TTC549 (cell line): ENCODE measurements around the gene CD300C.
"Not testable (repeated sequence)": the region's sequence is repeated elsewhere in the genome, so short reads cannot be mapped to it uniquely, and the experiment has no call there.

Experiments
- FAIRE-seq: peaks from 2 replicates; lab custom pipeline; 2012; peaks lifted over from hg19 to GRCh38; lab: Jason Lieb, UNC

CD300C gene

DNA sequence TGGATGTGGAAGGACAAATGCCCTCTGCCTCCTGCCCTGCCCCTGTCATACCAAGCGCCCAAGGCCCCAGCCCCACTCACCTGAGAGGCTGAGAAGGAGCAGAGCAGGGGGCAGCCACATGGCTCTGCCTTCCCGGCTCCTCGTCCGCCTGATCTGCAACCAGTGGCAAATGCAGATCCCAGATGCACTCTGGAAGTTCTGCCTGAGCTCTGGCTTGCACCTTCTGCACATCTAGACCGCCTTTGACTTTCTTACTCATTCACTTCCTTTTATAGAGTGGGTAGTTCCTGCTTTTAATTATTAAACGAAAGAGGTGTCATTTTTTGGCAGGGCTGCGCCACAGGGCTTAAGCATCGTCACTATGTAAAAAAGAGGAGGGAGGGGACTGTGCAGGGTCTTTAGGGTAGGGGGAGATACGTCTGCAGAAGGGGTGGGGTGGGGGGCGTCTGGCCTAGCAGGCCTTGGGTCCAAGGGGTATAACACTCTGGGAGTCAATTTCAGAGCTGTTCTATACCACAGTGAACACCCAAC is 14.6 kb downstream of the CD300C start, which contains the start of gene CD300LB:
TSS of gene CD300LB (minus strand) at position 245 of the 531 bp plus-strand sequence. CDS start at position 120, 125 bp downstream.
- no peak for FAIRE-seq

DNA sequence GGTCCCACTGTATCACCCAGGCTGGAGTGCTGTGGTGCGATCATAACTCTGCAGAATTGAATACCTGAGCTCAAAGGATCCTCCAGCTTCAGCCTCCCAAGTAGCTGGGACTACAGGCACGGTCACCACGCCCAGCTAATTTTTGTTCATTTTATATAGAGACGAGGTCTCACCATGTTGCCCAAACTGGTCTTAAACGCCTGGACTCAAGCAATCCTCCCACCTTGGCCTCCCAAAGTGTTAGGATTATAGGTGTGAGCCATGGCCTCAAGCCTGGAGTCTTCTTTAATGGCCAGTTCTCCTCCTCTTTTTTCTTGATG is 15.1 kb downstream of the CD300C start:
- FAIRE-seq = no peak

DNA sequence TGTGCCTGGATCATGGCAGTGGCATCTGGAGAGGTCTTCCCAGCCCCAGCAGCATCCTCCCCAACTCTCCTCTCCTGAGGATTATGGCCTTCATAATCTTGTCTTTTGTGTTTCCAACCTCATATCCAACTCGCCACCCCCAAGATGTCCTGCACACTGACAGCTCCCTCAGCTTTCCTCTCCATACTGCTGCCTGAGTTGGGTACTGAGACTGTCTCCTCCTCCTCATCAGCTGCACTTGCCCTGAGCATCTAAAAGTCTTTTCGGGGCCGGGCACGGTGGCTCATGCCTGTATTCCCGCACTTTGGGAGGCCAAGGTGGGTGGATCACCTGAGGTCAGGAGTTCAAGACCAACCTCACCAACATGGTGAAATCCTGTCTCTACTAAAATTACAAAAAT is 16.7 kb downstream of the CD300C start:
- FAIRE-seq = no peak

DNA sequence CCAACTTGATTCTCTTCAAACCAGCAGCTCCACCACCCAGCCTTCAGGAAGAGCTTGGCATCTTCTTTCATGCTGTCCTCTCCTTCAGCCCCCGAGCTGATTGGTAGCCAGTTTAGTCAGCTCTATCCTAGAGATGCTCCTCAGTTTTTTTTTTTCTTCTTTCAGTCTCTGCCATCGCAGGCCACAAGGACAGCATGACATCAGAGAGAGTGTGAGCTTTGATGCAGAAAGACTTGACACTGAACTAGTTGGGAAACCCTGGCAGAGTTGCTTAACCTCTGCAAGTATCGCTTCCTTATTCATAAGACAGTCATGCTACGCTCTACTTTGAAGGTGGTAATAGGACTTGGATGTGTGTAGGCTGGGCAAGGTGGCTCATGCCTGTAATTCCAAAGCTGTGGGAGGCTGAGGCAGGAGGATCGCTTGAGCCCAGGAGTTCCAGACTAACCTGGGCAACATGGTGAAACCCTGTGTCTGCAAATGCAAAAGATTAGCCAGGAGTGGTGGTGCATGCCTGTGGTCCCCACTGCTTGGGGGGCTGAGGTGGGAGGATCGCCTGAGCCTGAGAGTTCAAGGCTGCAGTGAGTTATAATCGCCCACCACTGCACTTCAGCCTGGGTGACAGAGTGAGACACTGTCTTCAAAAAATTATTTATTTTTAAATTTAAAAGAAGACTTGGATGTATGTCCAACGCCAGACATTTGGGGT is 17.3 kb downstream of the CD300C start:
- no peak for FAIRE-seq

DNA sequence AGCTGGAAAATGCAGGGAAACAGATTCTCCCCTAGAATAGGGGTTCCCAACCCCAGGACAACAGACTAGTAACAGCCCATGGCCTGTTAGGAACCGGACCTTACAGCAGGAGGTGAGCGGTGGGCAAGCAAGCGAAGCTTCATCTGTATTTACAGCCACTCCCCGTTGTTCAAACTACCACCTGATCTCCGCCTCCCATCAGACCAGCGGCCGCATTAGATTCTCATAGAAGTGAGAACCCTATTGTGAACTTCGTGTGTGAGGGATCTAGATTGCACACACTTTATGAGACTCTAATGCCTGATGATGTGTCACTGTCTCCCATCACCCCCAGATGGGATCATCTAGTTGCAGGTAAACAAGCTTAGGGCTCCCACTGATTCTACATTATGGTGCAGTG is 18.2 kb downstream of the CD300C start:
- FAIRE-seq = no peak

DNA sequence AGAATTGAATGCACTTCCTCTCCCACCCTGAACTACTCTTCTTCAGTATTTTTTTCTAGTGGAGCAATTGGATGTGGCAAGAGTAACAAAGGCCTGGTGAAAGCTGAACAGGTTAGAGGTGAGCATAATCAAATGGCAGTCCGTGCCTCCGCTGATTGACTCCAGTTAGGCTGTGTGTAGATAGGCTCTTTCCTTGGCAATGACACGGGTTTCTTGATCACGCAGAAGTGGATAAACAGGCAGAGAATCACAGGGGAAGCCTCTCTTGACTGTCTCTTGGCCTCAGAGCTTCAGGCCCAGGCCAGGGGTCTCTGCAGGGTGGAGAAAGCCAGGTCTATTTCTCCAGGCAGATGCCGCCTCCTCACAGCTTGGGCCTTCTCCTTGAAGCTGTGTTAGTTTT is 18.8 kb downstream of the CD300C start:
- FAIRE-seq = no peak

DNA sequence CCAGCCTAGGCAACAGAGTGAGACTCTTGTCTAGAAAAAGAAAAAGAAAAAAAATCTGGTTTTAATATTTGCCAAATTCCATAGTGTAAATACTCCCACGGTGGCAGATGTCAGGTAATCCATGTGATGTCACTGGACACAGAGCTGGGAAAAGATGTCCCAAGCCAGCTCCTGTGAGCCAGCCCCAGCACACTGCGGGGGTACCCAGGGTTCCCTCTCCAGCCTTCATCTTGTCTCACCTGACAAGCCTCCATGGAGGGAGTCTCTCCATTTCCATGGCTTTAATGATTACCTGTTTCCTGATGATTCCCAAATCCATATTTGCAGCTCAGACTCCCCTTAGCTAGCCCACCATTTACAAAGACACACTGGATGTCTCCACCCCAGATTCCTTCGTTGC is 19.2 kb downstream of the CD300C start:
- no peak for FAIRE-seq

DNA sequence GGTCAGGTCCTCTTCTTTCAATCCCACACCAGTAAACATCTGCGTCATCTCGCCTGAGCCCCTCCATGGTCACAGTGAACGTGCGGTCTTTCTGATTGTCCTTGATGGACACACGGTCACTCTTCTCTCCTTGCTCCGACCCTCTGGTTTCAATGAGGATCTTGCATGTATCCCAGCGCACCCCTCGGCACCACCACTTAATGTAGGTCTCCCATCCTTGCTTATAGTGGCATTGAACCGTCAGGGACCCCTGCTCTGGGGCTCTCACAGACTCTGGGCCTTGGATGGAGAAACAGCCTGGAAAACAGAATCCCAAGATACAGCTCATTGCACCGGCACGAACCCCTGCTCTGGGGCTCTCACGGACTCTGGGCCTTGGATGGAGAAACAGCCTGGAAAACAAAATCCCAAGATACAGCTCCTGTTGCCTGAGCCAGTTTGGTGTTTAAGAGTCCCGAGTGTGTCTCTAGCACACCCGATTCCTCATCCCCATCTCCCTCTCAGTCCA is 20.1 kb downstream of the CD300C start:
- no peak for FAIRE-seq

DNA sequence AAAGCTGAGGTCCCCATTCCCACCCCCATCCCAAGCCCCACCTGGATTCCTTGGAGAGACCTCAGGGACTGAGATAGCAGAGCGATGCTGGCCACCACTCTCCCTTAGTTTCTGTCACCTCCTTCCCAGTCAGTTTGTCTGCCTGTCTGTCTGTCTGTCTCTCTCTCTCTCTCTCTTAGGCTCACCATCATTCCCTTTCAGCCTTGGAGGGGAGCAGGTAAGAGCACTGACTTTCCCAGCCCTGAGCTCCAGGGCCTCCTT is 20.5 kb downstream of the CD300C start:
- no peak for FAIRE-seq

DNA sequence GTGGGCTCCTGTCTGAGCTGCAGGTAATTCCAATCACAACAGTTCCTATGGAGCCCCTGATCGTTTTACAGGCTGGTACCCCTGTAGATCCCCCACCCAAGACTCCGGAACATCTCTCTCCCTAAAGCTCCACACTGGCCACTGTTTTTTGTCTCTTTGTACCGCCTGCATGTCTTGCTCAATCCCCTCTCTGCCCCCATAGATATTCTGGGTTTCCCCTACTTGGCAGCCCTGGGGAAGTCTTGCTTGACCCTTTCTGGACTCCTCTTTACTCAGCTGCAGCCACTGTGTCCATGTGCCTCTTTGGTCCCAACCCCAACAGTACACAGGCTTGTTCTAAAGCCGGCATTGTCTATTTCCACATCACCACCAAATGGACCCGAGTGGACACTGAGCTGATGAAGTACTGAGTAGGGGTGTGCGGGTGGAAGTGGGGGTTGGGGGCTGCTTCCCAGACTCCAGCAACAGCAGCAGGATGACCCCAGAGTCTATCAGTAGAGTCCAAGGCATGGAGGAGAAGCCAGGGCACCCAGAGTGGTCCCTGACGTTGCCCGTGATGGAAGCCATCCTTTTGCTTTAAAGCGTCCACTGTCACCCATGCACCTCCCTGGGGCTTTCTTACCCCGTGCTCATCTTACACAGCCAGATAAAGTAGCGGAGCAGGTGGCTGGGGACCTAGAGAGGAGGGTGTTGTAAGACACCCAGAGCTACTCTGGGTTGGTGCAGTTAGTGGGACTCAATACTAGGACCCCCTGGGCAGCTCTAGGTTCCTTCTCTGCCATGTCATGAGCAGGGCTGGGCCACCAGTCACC is 21.1 kb downstream of the CD300C start:
- FAIRE-seq = no peak

DNA sequence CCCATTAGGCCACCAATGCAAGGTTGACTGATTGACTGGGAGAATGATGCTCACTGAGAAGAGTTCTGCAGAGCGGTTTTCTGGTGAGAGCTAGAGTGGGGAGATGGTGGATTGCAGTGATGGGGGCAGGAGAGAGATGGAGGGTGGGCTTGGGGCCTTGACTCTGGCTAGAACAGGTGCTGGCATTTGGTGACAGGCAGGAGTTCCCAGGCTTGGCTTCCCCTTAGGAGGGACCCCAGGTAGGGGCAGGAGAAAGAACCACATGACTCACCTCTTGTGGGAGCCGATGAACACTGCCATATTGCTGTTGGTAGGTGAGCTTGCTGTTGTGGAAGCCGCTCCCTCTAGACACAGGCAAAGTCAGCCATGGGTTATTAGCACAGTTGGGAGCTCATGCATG is 22.6 kb downstream of the CD300C start:
- no peak for FAIRE-seq

DNA sequence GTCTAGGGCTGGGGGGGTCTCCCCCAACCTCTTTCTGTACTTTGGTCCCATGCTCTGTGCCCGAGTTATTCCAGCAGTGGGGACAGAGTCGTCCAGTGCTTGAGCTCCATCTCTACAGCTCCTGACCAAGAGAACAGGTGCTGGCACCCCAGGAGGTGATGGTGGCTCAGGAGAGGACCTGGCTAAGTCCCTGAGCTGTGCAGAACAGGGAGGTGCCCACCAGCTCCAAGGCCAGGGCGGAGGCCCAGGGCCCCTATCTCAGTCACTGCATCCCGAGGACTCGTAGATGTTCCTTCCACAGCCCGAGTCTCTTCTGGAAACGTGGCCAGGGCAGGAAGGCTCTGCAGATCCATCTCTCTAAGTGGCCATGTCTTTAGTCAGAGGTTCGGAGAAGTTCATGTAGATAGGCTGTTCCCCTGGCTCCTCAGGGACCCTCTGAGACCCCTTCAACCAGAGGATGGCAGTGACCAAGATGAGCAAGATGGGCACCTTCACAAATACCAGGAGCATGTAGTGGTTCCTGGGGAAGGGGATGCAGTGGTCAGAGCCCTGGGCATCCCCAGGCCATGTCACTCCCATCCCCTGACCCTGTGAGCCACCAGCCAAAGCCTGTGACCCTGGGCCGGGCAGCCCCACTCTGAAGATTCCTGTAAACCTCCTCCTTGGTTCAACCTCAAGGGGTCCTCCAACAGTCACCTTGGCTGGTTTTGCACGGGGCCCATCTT is 23.4 kb downstream of the CD300C start:
- no peak for FAIRE-seq

DNA sequence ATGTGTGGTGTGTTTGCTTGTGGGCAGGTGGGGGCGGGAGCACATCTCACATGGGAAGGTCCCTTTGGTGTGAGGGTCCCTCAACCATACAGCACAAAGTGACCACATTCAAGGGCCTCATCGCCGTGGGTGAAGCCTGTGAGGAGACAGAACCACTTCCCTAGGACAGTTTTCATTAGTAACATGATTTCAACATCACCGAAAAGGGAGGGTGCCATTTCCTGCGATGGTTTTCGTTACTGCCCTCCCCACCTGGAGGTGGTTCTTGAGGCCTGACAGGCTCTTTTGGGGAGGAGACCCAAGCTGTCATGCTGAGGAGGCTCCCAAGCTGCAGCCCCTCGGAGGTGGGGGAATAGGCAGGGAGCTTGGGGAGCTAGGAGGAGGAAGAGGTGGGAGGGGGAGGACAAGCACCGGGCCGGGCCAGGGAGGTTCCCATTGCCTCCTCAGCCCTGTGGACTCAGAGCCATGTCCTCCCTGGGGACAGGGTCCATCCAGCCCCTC is 24.2 kb downstream of the CD300C start:
- no peak for FAIRE-seq

DNA sequence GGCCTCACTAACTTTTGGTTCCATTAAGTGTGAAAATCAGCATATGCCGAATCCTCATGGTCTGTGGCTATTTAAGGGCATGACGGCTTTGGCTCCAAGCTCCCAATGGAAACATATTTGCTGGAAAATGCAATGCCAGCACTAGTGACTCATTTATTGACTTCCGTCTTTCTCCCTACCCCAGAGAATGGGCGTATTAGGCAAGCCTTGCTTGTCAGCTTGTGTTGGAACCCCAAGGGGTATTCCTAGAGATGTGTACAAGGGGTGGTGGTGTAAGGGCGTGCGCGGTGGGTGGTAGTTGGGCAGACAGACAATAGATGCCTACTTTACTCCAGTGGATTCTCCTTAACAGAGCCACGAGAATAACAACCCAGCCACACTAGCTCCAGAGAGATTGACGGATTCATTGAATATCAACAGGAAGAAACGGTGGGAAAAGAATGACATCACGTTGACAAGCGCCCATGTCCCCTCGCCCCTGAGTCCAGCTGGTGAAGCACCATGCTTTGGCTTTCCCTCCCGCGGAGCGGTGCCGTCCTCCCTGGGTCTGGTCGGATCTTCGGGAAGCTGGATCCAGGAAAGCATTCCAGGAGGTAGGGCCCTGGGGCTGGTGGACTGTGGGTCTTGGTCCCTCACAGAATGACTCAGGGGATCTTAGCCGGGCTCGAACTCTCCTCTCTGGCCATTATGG is 25.0 kb downstream of the CD300C start:
- no peak for FAIRE-seq

DNA sequence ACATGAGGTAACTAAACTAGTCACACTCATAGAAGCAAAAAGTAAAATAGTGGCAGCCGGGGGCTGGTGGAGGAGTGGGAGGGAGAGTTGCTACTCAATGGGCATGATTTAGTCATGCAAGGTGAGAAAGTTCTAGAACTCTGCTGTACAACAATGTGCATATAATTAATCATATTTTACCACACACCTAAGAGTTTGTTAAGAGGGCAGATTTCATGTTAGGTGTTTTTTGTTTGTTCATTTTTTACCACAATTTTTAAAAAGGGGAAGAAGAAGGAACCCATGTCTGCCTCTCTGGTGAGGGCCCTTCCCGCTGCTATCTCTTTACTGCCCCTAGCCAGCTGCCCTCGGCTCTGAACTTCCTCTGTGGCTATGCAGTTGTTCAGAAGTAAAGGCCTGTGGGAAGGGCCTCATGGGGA is 25.9 kb downstream of the CD300C start:
- FAIRE-seq = no peak

DNA sequence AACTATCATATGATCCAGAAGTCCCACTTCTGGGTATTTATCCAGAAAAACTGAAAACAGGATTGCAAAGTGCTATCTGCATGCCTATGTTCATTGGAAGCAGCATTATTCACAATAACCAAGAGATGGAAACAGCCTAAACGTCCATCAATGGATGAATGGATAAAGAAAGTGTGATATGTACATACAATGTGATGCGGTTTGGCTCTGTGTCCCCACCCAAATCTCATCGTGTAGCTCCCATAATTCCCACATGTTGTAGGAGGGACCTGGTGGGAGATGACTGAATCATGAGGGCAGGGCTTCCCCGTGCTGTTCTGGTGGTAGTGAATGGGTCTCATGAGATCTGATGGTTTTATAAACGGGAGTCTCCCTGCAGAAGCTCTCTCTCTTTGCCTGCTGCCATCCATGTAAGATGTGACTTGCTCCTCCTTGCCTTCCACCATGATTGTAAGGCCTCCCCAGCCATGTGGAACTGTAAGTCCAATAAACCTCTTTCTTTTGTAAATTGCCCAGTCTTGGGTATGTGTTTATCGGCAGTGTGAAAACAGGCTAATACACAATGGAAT is 27.4 kb downstream of the CD300C start:
- FAIRE-seq = not testable (repeated sequence)

DNA sequence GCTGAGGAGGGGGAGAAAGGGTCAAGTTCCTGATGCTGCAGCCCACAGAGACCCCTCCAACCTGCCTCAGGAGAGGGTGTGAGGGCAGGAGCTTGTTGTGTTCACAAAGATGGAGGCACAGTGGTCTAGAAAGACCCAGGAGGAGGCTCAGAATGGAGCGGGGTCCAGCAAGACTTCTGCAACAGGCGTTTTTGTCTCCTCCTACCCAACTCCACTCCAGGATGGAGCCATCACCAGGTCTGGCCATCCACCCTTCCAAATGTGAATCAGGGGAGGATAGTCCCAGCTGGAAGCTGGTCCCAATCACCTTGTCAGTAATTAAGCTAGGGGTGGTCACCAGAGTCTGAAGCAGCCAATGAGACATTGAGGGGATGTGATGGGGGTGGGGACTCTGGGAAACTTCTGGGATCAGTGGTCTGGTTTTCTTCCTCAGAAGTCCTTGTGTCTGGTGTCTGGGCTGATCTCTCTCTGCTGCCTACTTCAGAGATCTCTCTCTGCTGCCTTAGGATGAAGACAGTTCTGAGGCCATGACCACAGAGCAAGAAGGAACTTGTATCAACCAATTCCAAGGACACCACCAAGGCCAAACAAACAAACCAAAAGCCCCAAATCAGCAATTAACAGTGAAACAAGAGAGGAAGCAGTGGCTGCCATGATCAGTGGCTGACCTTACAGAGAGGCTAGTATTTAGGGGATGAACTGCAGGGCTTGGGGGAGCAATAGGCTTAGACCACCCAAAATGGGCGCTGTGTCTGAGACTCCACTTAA is 29.2 kb downstream of the CD300C start:
- no peak for FAIRE-seq

DNA sequence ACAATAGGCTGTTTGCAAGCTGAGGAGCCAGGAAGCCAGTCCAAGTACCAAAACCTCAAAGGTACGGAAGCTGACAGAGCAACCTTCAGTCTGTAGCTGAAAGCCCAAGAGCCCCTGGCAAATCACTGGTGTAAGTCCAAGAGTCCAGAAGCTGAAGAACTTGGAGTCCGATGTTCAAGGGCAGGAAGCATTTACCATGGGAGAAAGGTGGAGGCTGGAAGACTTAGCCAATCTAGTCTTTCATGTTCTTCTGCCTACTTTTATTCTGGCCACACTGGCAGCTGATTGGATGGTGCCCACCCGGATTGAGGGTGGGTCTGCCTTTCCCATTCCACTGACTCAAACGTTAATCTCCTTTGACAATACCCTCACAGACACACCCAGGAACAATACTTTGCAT is 30.0 kb downstream of the CD300C start:
- FAIRE-seq = no peak

DNA sequence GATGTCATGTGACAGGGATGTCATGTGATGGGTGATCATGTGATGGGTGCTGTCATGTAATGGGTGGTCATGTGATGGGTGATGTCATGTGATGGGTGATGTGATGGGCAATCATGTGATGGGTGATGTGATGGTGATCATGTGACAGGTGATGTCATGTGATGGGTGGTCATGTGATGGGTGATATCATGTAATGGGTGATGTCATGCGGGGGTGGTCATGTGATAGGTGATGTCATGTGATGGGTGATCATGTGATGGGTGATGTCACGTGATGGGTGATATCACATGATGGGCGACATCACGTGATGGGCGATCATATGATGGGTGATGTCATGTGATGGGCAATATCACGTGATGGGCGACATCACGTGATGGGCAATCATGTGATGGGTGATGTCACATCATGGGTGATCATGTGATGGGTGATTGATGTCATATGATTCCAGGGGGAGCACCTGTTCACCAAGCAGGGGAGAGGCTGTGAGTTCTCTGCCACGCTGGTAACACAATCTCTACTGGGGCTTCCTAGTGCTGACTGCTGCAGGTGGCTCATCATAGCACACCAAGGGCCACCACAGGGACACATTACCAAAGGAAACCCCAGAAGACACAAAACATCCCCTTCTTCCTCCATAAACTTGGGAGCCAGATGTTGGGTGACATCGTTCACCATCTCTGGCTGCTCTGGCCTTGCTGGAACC is 31.1 kb downstream of the CD300C start:
- FAIRE-seq = no peak

DNA sequence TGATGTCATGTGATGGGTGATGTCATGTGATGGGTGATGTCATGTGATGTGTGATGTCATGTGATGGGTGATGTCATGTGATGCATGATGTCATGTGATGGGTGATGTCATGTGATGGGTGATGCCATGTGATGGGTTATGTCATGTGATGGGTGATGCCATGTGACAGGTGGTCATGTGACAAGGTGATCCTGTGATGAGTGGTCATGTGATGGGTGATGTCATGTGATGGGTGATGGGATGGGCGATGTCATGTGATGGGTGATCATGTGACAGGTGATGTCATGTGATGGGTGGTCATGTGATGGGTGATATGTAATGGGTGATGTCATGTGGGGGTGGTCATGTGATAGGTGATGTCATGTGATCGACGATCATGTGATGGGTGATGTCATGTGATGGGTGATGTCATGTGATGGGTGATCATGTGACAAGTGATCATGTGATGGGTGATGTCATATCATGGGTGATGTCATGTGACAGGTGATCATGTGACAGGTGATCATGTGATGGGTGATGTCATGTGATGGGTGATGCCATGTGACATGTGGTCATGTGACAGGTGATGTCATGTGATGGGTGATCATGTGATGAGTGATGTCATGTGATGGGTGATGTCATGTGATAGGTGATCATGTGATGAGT is 31.8 kb downstream of the CD300C start:
- no peak for FAIRE-seq
